SK-N-SH (cell line): Measurements from ENCODE around the gene CHSY3. TPM values are rescaled to one million over a fixed set of nuclear protein-coding genes. Genes with fewer than 3 reads are reported as not detected.
"Not testable (repeated sequence)": the region's sequence is repeated elsewhere in the genome, so short reads cannot be mapped to it uniquely, and the experiment has no call there.

Experiments
- CTCF ChIA-PET: fragments of 300-600, 350-600 bp; formaldehyde crosslinking; extraction: SDS; loops from one replicate; lab custom pipeline; 2021; lab: Yijun Ruan, JAX
- POLR2A ChIA-PET: fragments of 350-600 bp; sonication (Branson Sonifier 250); formaldehyde crosslinking; extraction: SDS; loops from one replicate; lab custom pipeline; 2020; ENCODE audit warnings: antibody characterized with exemption, inconsistent platforms; lab: Yijun Ruan, JAX
- DNase-seq: peaks from one replicate; pipeline ENCODE4 v3.0.0; 2012
- H2AFZ ChIP-seq: fragments of 200-600 bp; sonication (generic); 2 replicates; pipeline ENCODE4 v1.8.1; 2016; ENCODE audit warnings: antibody characterized with exemption, mild to moderate bottlenecking, low read depth
- H3F3A ChIP-seq: fragments of 200-600 bp; sonication (generic); replicated peaks from 2 replicates; pipeline ENCODE3; 2016; ENCODE audit warnings: antibody characterized with exemption, mild to moderate bottlenecking; ENCODE audit not compliant: insufficient read depth
- H3K27ac ChIP-seq, 2 experiments: fragments of 200-500 bp in 1 of 2; fragments of 200-600 bp in 1 of 2; sonication (Bioruptor generic) in 1 of 2; sonication (generic), shearing (Covaris generic) in 1 of 2; 2 replicates each; pipeline versions ENCODE4 v1.5.1 to v1.6.1; 2014 to 2016; ENCODE audit warnings: low read depth in 2 of 2, inconsistent platforms in 1 of 2, low read length in 1 of 2, mild to moderate bottlenecking in 1 of 2, mixed read lengths in 1 of 2
- H3K27me3 ChIP-seq: fragments of 200-600 bp; sonication (generic), shearing (Covaris generic); 2 replicates; pipeline ENCODE4 v1.6.1; 2016; ENCODE audit warnings: mixed run types; ENCODE audit not compliant: insufficient read depth
- H3K36me3 ChIP-seq, 2 experiments: fragments of 200-500 bp in 1 of 2; fragments of 200-600 bp in 1 of 2; sonication (Bioruptor generic) in 1 of 2; sonication (generic) in 1 of 2; replicated peaks in 1 of 2; 2 replicates each; pipeline versions ENCODE3 to v1.5.1; 2014 to 2016; ENCODE audit warnings: low read length in 1 of 2, mild to moderate bottlenecking in 1 of 2; ENCODE audit not compliant: insufficient read depth in 2 of 2, control insufficient read depth in 1 of 2
- H3K4me1 ChIP-seq, 2 experiments: fragments of 200-500 bp in 1 of 2; fragments of 200-600 bp in 1 of 2; sonication (Bioruptor generic) in 1 of 2; sonication (generic), shearing (Covaris generic) in 1 of 2; 2 replicates each; pipeline versions ENCODE4 v1.5.1 to v1.6.1; 2014 to 2016; ENCODE audit warnings: low read depth in 1 of 2, low read length in 1 of 2, mixed run types in 1 of 2; ENCODE audit not compliant: insufficient read depth in 2 of 2, control insufficient read depth in 1 of 2
- H3K4me2 ChIP-seq: fragments of 200-600 bp; sonication (generic), shearing (Covaris generic); 2 replicates; pipeline ENCODE4 v1.6.1; 2017; ENCODE audit warnings: mixed run types
- H3K4me3 ChIP-seq, 2 experiments: fragments of 200-500 bp in 1 of 2; fragments of 200-600 bp in 1 of 2; sonication (Bioruptor generic) in 1 of 2; sonication (generic), shearing (Covaris generic) in 1 of 2; 2 replicates each; pipeline versions ENCODE4 v1.5.1 to v1.8.1; 2014 to 2016; ENCODE audit warnings: low read depth in 2 of 2, inconsistent platforms in 1 of 2, low read length in 1 of 2, mild to moderate bottlenecking in 1 of 2, mixed read lengths in 1 of 2, moderate library complexity in 1 of 2
- H3K79me2 ChIP-seq: fragments of 200-600 bp; sonication (generic); 2 replicates; pipeline ENCODE4 v1.8.1; 2017; ENCODE audit warnings: mild to moderate bottlenecking; ENCODE audit not compliant: insufficient read depth
- H3K9ac ChIP-seq: fragments of 200-600 bp; sonication (generic); 2 replicates; pipeline ENCODE4 v1.6.1; 2017; ENCODE audit warnings: mixed run types
- H3K9me2 ChIP-seq: fragments of 200-600 bp; sonication (generic); 2 replicates; pipeline ENCODE4 v1.6.1; 2017; ENCODE audit warnings: mixed run types
- H3K9me3 ChIP-seq: fragments of 200-600 bp; sonication (generic); 2 replicates; pipeline ENCODE4 v1.6.1; 2017; ENCODE audit warnings: mixed run types, mild to moderate bottlenecking, moderate library complexity
- H4K20me1 ChIP-seq: fragments of 200-600 bp; sonication (generic); 2 replicates; pipeline ENCODE4 v1.6.1; 2017; ENCODE audit warnings: mild to moderate bottlenecking, mixed run types; ENCODE audit not compliant: insufficient read depth
- EP300 ChIP-seq, 2 experiments: IDR thresholded peaks; 2 replicates each; pipeline versions ENCODE4 v1.4.0 to v1.6.1; 2012; ENCODE audit warnings: borderline replicate concordance in 1 of 2, low read depth in 1 of 2, low read length in 1 of 2
- EZH2phosphoT487 ChIP-seq: fragments of 200-600 bp; sonication (generic); IDR thresholded peaks from 2 replicates; pipeline ENCODE4 v1.6.1; 2017; ENCODE audit warnings: low read depth, mixed run types, mild to moderate bottlenecking, antibody characterized with exemption, moderate library complexity, borderline replicate concordance
- FOSL2 ChIP-seq: IDR thresholded peaks from 2 replicates; pipeline ENCODE4 v1.4.0; 2012; ENCODE audit warnings: low read depth, mild to moderate bottlenecking, moderate library complexity, borderline replicate concordance
- GABPA ChIP-seq: IDR thresholded peaks from 2 replicates; pipeline ENCODE4 v1.4.0; 2012; ENCODE audit warnings: low read depth, mild to moderate bottlenecking
- JUND ChIP-seq: IDR thresholded peaks from 2 replicates; pipeline ENCODE4 v1.4.0; 2012
- NFIC ChIP-seq: IDR thresholded peaks from 2 replicates; pipeline ENCODE4 v1.4.0; 2012; ENCODE audit warnings: borderline replicate concordance
- RCOR1 ChIP-seq: fragments of 150-350 bp; IDR thresholded peaks from 2 replicates; pipeline ENCODE4 v1.6.1; 2017; ENCODE audit warnings: antibody characterized with exemption, low read length
- REST ChIP-seq: IDR thresholded peaks from 2 replicates; pipeline ENCODE4 v1.6.1; 2012; ENCODE audit warnings: mild to moderate bottlenecking, low read depth, low read length, moderate library complexity
- RXRA ChIP-seq: IDR thresholded peaks from 2 replicates; pipeline ENCODE4 v1.4.0; 2012; ENCODE audit warnings: low read depth, mild to moderate bottlenecking, borderline replicate concordance
- TAF1 ChIP-seq: IDR thresholded peaks from 2 replicates; pipeline ENCODE4 v1.6.1; 2012; ENCODE audit warnings: low read depth, mild to moderate bottlenecking, low read length, moderate library complexity, borderline replicate concordance
- TCF12 ChIP-seq: IDR thresholded peaks from 2 replicates; pipeline ENCODE4 v1.4.0; 2012
- USF2 ChIP-seq: fragments of 150-350 bp; IDR thresholded peaks from 2 replicates; pipeline ENCODE4 v1.6.1; 2017; ENCODE audit warnings: antibody characterized with exemption, low read length, low read depth, borderline replicate concordance
- YY1 ChIP-seq: IDR thresholded peaks from 2 replicates; pipeline ENCODE4 v1.4.0; 2012; ENCODE audit warnings: low read depth, mild to moderate bottlenecking
- ZBTB33 ChIP-seq: IDR thresholded peaks from 2 replicates; pipeline ENCODE4 v1.4.0; 2012; ENCODE audit warnings: low read depth, borderline replicate concordance
- WGBS: methylation state at CpG from one replicate; pipeline ENCODE4 v1.1.6; 2017; ENCODE audit warnings: low lambda C conversion rate; 5-methylcytosine and 5-hydroxymethylcytosine counted together
- polyA plus RNA-seq, 3 experiments: library from polyadenylated mRNA; depleted of rRNA; stranded (reverse); fragments of >200 nt; gene quantifications; 2 replicates each; pipeline ENCODE4 v1.2.3, GENCODE V29; 2012
- TF ChIP-seq, protein P1 (sequence below): IDR thresholded peaks from 2 replicates; pipeline ENCODE4 v1.4.0; 2012; ENCODE audit warnings: low read depth, borderline replicate concordance
- TF ChIP-seq, protein P2 (sequence below): IDR thresholded peaks from 2 replicates; pipeline ENCODE4 v1.4.0; 2012; ENCODE audit warnings: low read depth
- TF ChIP-seq, protein P3 (sequence below): fragments of 200-600 bp; sonication (generic); IDR thresholded peaks from 2 replicates; pipeline ENCODE4 v1.6.1; 2017; ENCODE audit warnings: antibody characterized with exemption, mild to moderate bottlenecking, moderate library complexity

Gene CHSY3
- polyA plus RNA-seq, 1 of the 3 experiments (the other 2 are of a cell fraction), result not detected

DNA sequence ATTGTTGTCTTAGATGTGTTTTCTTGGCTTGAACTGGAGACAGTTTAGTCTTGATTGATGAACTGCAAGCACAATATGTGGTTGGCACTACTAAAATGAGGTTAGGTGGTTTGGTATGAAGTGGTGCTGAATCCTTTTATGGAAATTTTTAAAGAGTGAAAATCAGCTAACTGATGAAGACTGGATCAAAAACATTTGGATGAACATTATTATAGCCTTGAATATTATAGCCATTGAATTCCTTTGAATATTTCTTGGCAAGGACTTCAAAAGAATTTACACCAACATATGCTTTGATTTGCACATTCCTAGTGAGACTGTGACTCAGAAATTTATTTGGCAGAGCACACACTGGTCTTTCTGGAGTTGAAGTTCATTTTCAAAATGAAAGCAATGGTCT lies 318.3 kb downstream of the CHSY3 start (continued):
- no peak for TF ChIP-seq REST
- TF ChIP-seq, all 33 proteins: peak for 0

- H4K20me1 ChIP-seq, H3F3A ChIP-seq, H3K9ac ChIP-seq, CTCF ChIA-PET, H3K9me3 ChIP-seq, DNase-seq, H3K4me1 ChIP-seq, H3K27ac ChIP-seq, H3K9me2 ChIP-seq, H3K27me3 ChIP-seq, H3K4me3 ChIP-seq, H3K79me2 ChIP-seq, H3K4me2 ChIP-seq, H3K36me3 ChIP-seq, POLR2A ChIA-PET, H2AFZ ChIP-seq: not testable (repeated sequence)
- WGBS, result 11% methylated on average over 2 of the region's 2 CpGs
Measured at GRCh38 chr5:130226556-130226955, 322.3 kb downstream of the CHSY3 start.

DNA sequence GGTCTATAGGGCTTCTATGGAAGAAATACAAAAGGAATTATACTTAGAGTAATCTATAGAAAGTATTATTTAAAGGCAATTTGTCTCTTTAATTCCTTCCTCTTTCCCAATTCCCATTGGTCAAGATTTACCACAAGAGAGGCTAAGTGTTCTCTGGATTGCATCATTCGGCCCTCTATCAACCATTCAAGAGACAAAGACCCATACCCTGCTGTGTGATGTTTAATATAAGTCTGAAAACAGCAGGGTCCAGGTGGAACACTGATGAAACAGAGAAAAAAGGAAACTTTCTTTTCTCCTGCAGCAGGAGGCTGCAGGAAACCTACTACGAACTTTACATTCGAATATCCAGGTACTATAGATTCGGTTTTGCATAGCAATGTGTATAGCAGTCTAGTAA lies 323.4 kb downstream of the CHSY3 start:
- H3K9ac ChIP-seq, result no peak overlapping the region
- H3K9me2 ChIP-seq, result no peaks in the 10 kb centered on the region
- H3F3A ChIP-seq, result no peaks in the 10 kb centered on the region
- no peak overlapping the region for H3K4me3 ChIP-seq
- H3K9me3 ChIP-seq, result no peaks in the 10 kb centered on the region
- WGBS, result 6% methylated on average over 4 of the region's 4 CpGs
- ChIA-PET POLR2A (no interaction called here), CTCF (no interaction called here)
- H3K4me1 ChIP-seq, result no peaks in the 10 kb centered on the region
- no peaks in the 10 kb centered on the region for H4K20me1 ChIP-seq
- H2AFZ ChIP-seq, result no peak overlapping the region
- no peak overlapping the region for H3K4me2 ChIP-seq
- no peaks in the 10 kb centered on the region for H3K79me2 ChIP-seq
- DNase-seq, result no peak
- H3K27me3 ChIP-seq, result no peaks in the 10 kb centered on the region
- no peak overlapping the region for H3K27ac ChIP-seq
- H3K36me3 ChIP-seq, result no peaks in the 10 kb centered on the region
- TF ChIP-seq JUND, result no peak
- TF ChIP-seq, protein P1, sequence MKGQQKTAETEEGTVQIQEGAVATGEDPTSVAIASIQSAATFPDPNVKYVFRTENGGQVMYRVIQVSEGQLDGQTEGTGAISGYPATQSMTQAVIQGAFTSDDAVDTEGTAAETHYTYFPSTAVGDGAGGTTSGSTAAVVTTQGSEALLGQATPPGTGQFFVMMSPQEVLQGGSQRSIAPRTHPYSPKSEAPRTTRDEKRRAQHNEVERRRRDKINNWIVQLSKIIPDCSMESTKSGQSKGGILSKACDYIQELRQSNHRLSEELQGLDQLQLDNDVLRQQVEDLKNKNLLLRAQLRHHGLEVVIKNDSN, result no peak
- TF ChIP-seq USF2, result no peak
- no peak for TF ChIP-seq ZBTB33
- no peak for TF ChIP-seq NFIC
- no peak for TF ChIP-seq EP300 (IDR thresholded peaks at IDR 0.05; ENCODE audit: borderline replicate concordance in 1 of 2, low read depth in 1 of 2, low read length in 1 of 2)
- no peak for TF ChIP-seq TCF12
- no peak for TF ChIP-seq RCOR1
- TF ChIP-seq, protein P2, sequence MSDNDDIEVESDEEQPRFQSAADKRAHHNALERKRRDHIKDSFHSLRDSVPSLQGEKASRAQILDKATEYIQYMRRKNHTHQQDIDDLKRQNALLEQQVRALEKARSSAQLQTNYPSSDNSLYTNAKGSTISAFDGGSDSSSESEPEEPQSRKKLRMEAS, result no peak
- TF ChIP-seq, protein P3, sequence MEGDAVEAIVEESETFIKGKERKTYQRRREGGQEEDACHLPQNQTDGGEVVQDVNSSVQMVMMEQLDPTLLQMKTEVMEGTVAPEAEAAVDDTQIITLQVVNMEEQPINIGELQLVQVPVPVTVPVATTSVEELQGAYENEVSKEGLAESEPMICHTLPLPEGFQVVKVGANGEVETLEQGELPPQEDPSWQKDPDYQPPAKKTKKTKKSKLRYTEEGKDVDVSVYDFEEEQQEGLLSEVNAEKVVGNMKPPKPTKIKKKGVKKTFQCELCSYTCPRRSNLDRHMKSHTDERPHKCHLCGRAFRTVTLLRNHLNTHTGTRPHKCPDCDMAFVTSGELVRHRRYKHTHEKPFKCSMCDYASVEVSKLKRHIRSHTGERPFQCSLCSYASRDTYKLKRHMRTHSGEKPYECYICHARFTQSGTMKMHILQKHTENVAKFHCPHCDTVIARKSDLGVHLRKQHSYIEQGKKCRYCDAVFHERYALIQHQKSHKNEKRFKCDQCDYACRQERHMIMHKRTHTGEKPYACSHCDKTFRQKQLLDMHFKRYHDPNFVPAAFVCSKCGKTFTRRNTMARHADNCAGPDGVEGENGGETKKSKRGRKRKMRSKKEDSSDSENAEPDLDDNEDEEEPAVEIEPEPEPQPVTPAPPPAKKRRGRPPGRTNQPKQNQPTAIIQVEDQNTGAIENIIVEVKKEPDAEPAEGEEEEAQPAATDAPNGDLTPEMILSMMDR, result no peak
- TF ChIP-seq YY1, result no peak
- TF ChIP-seq TAF1, result no peak
- TF ChIP-seq EZH2phosphoT487, result no peak
- no peak for TF ChIP-seq FOSL2
- TF ChIP-seq RXRA, result no peak
- TF ChIP-seq GABPA, result no peak
